OCI-LY3 (cell line): ENCODE measurements around the gene MYO5B.

Experiments
- CTCF ChIP-seq: fragments of 200-600, 300-600 bp; sonication (generic); IDR thresholded peaks from 2 replicates; pipeline ENCODE4 v1.5.1; 2014; ENCODE audit warnings: antibody characterized with exemption, low read length, low read depth
- EZH2phosphoT487 ChIP-seq: fragments of 200-600 bp; shearing (Covaris generic); IDR thresholded peaks from 2 replicates; pipeline ENCODE4 v1.6.1; 2018; ENCODE audit warnings: antibody characterized with exemption, mixed run types, low read depth

GRCh38 chr18:49827996-49828395, 367.0 kb downstream of the MYO5B start:
- TF ChIP-seq CTCF = no peak
- no peak for TF ChIP-seq EZH2phosphoT487
